Kidney epithelial cell (primary cell): ENCODE measurements around the gene TLNRD1. TPM values are rescaled to one million over a fixed set of nuclear protein-coding genes. Genes with fewer than 3 reads are reported as not detected.

Source experiments
- DNase-seq: peaks from one replicate; pipeline ENCODE4 v3.0.0-alpha.2; 2010; ENCODE audit warnings: low read depth
- H3K27me3 ChIP-seq: 2 replicates; pipeline ENCODE4 v1.6.0; 2011; ENCODE audit warnings: low read length; ENCODE audit not compliant: control insufficient read depth, insufficient read depth
- H3K36me3 ChIP-seq: 2 replicates; pipeline ENCODE4 v1.5.1; 2011; ENCODE audit warnings: low read length; ENCODE audit not compliant: control insufficient read depth, insufficient read depth
- H3K4me3 ChIP-seq: 2 replicates; pipeline ENCODE4 v1.5.1; 2011; ENCODE audit warnings: low read depth, mild to moderate bottlenecking, control low read depth, low read length
- total RNA-seq: library from RNA; depleted of rRNA; stranded (reverse); fragments of >200 nt; gene quantifications from 2 replicates; pipeline ENCODE4 v1.2.3, GENCODE V29; 2015
- TF ChIP-seq, protein P1 (sequence below): IDR thresholded peaks from 2 replicates; pipeline ENCODE4 v1.5.1; 2011; ENCODE audit warnings: mild to moderate bottlenecking, moderate library complexity, low read length, control low read depth, inconsistent platforms; ENCODE audit not compliant: insufficient read depth, poor library complexity, severe bottlenecking

The TLNRD1 gene
- total RNA-seq, 1 donor from 2014 or later: 34.2 TPM

DNA sequence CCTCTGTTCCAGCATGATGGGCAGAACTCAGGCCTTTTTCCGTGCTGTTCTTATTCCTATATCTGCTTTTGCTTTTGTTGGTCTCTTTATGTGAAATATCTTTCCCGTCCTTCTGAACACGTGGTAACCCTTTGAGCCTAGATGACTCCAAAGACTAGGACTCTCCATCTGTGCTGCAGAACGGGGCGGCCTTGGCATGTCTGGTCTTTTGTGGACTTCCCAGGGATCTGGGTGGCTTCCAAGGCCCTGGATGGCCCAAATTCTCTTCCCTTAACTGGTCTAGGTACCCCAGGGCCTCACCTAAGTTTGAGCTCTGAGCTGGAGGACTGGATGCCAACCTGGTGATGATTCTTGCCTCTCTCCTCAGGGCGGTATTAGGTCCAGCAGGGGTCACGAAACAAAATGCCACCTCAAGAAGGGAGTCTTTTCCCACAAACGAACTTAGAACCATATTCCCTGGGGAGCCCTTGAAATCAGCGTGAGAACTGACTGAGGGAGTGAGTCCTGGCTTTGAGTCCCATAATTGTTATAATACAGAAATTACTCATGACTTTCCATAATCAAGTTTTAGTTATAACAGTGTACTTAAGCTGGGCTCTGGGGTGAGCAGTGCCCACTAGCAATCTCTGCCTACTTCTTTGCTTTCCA is 13.8 kb downstream of the TLNRD1 start:
- no peak for DNase-seq
- H3K27me3 ChIP-seq: no peaks in the 10 kb centered on the region
- TF ChIP-seq, protein P1, sequence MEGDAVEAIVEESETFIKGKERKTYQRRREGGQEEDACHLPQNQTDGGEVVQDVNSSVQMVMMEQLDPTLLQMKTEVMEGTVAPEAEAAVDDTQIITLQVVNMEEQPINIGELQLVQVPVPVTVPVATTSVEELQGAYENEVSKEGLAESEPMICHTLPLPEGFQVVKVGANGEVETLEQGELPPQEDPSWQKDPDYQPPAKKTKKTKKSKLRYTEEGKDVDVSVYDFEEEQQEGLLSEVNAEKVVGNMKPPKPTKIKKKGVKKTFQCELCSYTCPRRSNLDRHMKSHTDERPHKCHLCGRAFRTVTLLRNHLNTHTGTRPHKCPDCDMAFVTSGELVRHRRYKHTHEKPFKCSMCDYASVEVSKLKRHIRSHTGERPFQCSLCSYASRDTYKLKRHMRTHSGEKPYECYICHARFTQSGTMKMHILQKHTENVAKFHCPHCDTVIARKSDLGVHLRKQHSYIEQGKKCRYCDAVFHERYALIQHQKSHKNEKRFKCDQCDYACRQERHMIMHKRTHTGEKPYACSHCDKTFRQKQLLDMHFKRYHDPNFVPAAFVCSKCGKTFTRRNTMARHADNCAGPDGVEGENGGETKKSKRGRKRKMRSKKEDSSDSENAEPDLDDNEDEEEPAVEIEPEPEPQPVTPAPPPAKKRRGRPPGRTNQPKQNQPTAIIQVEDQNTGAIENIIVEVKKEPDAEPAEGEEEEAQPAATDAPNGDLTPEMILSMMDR: no peak
- H3K36me3 ChIP-seq: no peaks in the 10 kb centered on the region
- no peak overlapping the region for H3K4me3 ChIP-seq

DNA sequence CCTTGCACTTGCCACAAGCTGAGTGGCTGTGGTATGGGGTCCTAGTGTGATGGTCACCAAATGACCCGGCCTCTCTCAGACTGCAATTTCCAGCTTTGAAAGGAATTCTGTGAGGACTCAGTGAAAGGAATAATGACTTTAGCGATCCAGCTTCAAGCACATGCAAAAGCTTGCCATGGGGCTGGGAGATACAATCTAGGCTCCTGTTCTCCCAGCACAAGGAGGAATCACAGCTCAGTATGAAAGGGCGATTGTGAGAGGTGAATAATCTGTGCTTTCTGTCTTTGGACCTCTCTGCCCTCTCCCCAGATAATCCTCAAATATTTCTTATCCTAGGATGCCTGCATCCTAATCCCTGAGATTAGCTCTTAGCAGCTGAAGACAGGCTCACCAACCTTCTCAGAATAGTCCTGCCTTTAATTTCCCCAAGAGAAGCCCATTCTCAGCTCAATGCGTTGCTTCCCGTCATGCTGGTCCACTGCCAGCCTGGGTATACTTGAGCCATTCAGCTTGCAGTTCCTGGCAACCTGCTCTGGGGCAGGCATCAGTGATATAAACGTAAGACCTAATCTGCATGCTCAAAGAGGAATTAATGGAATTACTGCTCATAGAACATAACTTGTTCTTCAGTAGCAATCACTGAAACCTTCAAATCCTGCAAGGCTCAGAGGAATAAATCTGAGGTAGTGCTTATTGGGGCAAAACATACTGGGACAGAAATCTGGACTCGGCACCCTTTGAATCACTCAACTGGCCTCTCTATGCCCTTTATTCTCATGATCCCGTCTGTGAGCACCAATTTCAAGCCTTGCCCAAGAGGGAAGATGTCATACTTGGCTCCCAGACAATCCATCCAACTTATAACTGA is 15.1 kb downstream of the TLNRD1 start:
- TF ChIP-seq, protein P1: no peak
- Histone ChIP-seq H3K36me3 (no peaks in the 10 kb centered on the region), H3K27me3 (no peaks in the 10 kb centered on the region), H3K4me3 (no peak overlapping the region)
- no peak for DNase-seq

DNA sequence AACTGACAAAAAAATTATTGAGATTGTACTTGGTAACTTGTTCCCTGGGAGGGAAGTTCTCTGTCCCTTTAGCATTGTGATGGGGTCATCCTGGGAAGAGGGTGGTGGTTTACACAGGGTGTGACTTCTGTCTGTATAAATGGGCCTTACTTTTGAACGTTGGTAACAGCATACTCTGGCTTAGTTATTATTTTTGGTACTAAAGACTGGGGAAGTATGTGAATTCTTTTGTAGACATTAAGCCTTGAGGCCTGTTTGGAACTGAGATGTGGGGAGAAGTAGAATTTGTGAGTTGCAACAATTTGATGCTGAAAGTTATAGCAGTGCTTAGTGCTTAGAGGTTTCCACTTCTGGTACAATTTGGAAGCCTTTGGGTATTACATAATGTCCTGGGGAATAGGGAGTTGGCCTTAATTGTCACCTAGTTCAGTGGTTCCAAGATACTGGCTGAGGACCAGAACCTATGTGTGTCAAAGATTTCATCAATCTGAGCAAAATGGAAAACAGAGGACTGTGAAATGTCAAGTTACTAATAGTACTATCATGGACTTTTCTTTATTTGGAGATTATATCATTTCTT is 15.9 kb downstream of the TLNRD1 start:
- DNase-seq: no peak
- H3K36me3 ChIP-seq: no peaks in the 10 kb centered on the region
- H3K27me3 ChIP-seq: no peaks in the 10 kb centered on the region
- TF ChIP-seq, protein P1: no peak
- H3K4me3 ChIP-seq: no peak overlapping the region

DNA sequence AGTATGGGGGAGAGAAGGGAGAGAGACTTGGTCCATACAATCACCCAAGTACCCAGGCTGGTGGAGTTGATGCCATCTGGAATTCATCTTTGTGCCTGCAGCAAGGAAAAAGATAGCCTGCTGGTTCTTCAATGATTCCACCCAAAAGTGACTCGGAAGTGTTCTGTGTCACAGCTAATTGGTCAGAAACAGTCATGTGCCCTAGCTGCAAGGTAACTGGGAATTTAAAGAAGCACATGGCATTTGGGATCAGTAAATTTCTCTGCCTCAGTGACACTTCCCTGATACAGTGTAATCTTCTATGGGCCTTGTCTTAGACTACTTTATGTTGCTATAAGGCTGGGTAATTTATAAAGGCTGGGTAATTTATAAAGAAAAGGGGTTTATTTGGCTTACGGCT is 17.5 kb downstream of the TLNRD1 start:
- Histone ChIP-seq H3K36me3 (no peaks in the 10 kb centered on the region), H3K27me3 (no peaks in the 10 kb centered on the region), H3K4me3 (no peak overlapping the region)
- TF ChIP-seq, protein P1: no peak
- DNase-seq: no peak

DNA sequence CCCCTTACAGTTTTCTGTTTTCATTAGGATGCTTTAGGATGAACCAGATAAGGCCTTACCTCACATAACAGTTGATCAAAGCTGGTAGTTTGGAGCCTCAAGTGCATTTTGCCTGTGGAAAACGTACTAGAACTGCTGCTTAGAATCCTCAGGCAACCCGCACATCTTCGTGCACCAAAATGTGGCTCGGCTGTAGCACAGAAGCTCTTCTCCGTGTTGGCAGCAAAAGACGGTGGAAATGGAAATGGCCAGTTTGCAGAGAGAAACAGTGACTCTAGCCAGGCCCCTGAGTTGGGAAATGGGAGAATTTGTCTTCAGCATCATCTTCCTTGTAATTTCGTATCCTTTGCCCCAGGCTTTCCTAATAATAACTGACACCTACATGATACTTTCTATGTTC is 20.6 kb downstream of the TLNRD1 start:
- H3K4me3 ChIP-seq: no peak overlapping the region
- TF ChIP-seq, protein P1: no peak
- H3K27me3 ChIP-seq: no peaks in the 10 kb centered on the region
- no peaks in the 10 kb centered on the region for H3K36me3 ChIP-seq
- no peak for DNase-seq
